ENCODE results near the gene POU2F3.

DNA sequence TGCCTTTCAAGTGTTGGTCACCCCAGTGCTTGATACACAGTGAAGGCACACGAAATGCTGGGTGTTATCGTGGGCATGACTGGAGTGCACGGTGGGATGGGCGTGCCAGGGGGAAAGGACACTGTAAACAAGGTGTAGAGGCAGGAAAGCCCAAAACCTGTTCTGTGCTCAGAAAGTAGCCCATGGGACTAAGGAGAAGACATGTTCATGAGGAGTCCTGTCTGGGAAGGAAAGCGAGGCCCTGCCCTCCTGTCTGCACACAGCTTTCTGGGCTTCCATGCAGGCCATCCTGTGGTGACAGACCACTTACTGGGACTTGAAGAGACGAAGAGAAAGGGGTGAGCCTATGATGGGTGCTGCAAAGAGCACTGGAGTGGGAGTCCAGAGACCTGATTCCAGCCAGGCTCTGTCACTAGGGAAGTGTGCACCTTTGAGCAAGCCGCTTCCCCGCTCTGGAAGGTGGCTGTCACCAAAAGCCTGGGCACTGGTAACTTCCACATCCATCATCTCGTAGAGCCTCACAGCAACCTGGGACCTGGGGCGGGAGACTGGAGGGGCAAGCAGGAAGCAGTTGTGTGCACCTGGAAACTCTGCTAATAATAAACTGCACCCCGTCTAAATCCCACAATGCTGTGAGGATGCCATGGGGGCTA lies 846 bp upstream of the POU2F3 start:
- TF ChIP-seq, protein P1, sequence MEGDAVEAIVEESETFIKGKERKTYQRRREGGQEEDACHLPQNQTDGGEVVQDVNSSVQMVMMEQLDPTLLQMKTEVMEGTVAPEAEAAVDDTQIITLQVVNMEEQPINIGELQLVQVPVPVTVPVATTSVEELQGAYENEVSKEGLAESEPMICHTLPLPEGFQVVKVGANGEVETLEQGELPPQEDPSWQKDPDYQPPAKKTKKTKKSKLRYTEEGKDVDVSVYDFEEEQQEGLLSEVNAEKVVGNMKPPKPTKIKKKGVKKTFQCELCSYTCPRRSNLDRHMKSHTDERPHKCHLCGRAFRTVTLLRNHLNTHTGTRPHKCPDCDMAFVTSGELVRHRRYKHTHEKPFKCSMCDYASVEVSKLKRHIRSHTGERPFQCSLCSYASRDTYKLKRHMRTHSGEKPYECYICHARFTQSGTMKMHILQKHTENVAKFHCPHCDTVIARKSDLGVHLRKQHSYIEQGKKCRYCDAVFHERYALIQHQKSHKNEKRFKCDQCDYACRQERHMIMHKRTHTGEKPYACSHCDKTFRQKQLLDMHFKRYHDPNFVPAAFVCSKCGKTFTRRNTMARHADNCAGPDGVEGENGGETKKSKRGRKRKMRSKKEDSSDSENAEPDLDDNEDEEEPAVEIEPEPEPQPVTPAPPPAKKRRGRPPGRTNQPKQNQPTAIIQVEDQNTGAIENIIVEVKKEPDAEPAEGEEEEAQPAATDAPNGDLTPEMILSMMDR (IDR thresholded peaks at IDR 0.05; ENCODE audit: control extremely low read depth in 1 of 3, insufficient read depth in 1 of 3, low read depth in 1 of 3, low read length in 3 of 3) = no peak
- no peak for TF ChIP-seq ZNF274 (IDR thresholded peaks at IDR 0.05; ENCODE audit: borderline replicate concordance, extremely low read depth, low read length)
- TF ChIP-seq, protein P2, sequence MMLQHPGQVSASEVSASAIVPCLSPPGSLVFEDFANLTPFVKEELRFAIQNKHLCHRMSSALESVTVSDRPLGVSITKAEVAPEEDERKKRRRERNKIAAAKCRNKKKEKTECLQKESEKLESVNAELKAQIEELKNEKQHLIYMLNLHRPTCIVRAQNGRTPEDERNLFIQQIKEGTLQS (IDR thresholded peaks at IDR 0.05; ENCODE audit: insufficient read depth, low read depth, low read length) = no peak
- no peak for TF ChIP-seq SIN3A (conservative IDR thresholded peaks at IDR 0.05 in 1 of 2, IDR thresholded peaks at IDR 0.05 in 1 of 2; ENCODE audit: low read depth in 1 of 2, low read length in 2 of 2)
- no peak for TF ChIP-seq POLR2A (IDR thresholded peaks at IDR 0.05; ENCODE audit: control extremely low read depth in 1 of 2, low read depth in 2 of 2, low read length in 2 of 2)
- no peak for TF ChIP-seq TAF1 (IDR thresholded peaks at IDR 0.05; ENCODE audit: low read depth, low read length)
- no peak for TF ChIP-seq CHD2 (IDR thresholded peaks at IDR 0.05; ENCODE audit: low read length)
- TF ChIP-seq CEBPB (IDR thresholded peaks at IDR 0.05; ENCODE audit: low read depth, low read length) = no peak
- no peak for TF ChIP-seq TEAD4 (IDR thresholded peaks at IDR 0.05; ENCODE audit: low read depth, low read length)
- TF ChIP-seq EP300 (IDR thresholded peaks at IDR 0.05; ENCODE audit: borderline replicate concordance in 1 of 2, low read depth in 2 of 2, low read length in 2 of 2) = no peak
